Natural killer cell treated with Interleukin-12 subunit alpha and Interleukin-12 subunit beta and Interleukin-15 and Interleukin-18, amount 100 ng/mL, for 72 hours (primary cell): ENCODE data around the gene FEM1B. TPM values are rescaled to one million over a fixed set of nuclear protein-coding genes. Genes with fewer than 3 reads are reported as not detected.

Experiments used
- ATAC-seq, 2 donors: fragments of 150-1000 bp; cut with Tn5 transposase in 1 of 2; sonication (Bioruptor Pico), chemical (Tn5 transposase) in 1 of 2; 2 replicates each; pipeline ENCODE4 v1.10.0; 2021
- DNase-seq: peaks from one replicate; pipeline ENCODE4 v3.0.0; 2022; ENCODE audit warnings: low spot score
- H3K27ac Mint-ChIP-seq, 2 donors: 1 replicate in 1 of 2; 2 replicates in 1 of 2; pipeline ENCODE4 v1.8.0; 2022; ENCODE audit warnings: mixed read lengths in 2 of 2, mild to moderate bottlenecking in 1 of 2, moderate library complexity in 1 of 2
- H3K27me3 Mint-ChIP-seq, 2 donors: 1 replicate in 1 of 2; 2 replicates in 1 of 2; pipeline ENCODE4 v1.8.0; 2022; ENCODE audit warnings: mixed read lengths in 2 of 2
- H3K36me3 Mint-ChIP-seq: one replicate; pipeline ENCODE4 v1.8.0; 2022; ENCODE audit warnings: mixed read lengths
- H3K4me1 Mint-ChIP-seq, 2 donors: 1 replicate in 1 of 2; 2 replicates in 1 of 2; pipeline ENCODE4 v1.8.0; 2022; ENCODE audit warnings: low read depth in 2 of 2, mixed read lengths in 2 of 2, mild to moderate bottlenecking in 1 of 2
- H3K4me3 Mint-ChIP-seq: one replicate; pipeline ENCODE4 v1.8.0; 2022; ENCODE audit warnings: mixed read lengths
- H3K9me3 Mint-ChIP-seq: 2 replicates; pipeline ENCODE4 v1.8.0; 2022; ENCODE audit warnings: mixed read lengths
- total RNA-seq, 2 donors: library from RNA; stranded (reverse); gene quantifications; one replicate each; pipeline ENCODE4 v1.2.3, GENCODE V29; 2022

The FEM1B gene
- total RNA-seq, 2 donors from 2014 or later, result 47.9 to 49.7 TPM

DNA sequence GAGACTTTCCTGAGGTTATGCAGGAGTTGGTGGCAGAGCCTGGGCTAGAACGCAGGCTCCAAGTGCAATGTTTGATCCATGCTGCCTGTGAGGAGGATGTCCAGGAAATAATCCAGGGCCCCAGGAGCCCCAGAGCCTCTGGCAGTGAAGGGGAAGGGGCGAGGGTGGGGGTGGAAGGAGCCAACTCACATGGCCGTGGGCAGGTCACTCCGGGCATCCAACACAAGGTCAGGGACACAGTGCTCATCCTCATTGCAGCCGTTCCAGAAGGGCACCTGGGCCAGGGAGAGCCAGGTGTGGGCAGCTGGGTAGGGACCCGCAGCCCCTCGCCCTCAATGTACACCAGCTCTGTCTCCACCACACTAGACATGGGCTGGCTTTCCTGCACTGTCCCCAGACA is 43.7 kb downstream of the FEM1B start:
- no peaks in the 10 kb centered on the region for H3K36me3 Mint-ChIP-seq
- H3K4me3 Mint-ChIP-seq, result no peak overlapping the region
- H3K4me1 Mint-ChIP-seq, result no peaks in the 10 kb centered on the region

GRCh38 chr15:68322796-68323195 is 45.3 kb downstream of the FEM1B start:
- no peak for ATAC-seq
- no peak for DNase-seq
- Mint-ChIP-seq H3K27me3 (peaks cover 3 to 16% of the 10 kb centered on the region in 2 donors), H3K4me3 (no peak overlapping the region), H3K9me3 (no peaks in the 10 kb centered on the region), H3K27ac (no peak overlapping the region), H3K36me3 (no peaks in the 10 kb centered on the region), H3K4me1 (peaks cover 0 to 7% of the 10 kb centered on the region in 2 donors)

More for the DNA sequence above, 43.7 kb downstream of the FEM1B start:
- Mint-ChIP-seq H3K27ac (no peak overlapping the region), H3K27me3 (peaks cover 0 to 11% of the 10 kb centered on the region in 2 donors), H3K9me3 (no peaks in the 10 kb centered on the region)
- ATAC-seq (no peak), DNase-seq (no peak)

GRCh38 chr15:68325726-68326125 is 48.2 kb downstream of the FEM1B start:
- H3K4me3 Mint-ChIP-seq, result no peak overlapping the region
- peaks cover 0 to 10% of the 10 kb centered on the region in 2 donors for H3K4me1 Mint-ChIP-seq
- no peaks in the 10 kb centered on the region for H3K36me3 Mint-ChIP-seq
- H3K9me3 Mint-ChIP-seq, result no peaks in the 10 kb centered on the region
- DNase-seq (no peak), ATAC-seq (no peak)
- no peak overlapping the region for H3K27ac Mint-ChIP-seq
- H3K27me3 Mint-ChIP-seq, result peaks cover 9 to 28% of the 10 kb centered on the region in 2 donors

DNA sequence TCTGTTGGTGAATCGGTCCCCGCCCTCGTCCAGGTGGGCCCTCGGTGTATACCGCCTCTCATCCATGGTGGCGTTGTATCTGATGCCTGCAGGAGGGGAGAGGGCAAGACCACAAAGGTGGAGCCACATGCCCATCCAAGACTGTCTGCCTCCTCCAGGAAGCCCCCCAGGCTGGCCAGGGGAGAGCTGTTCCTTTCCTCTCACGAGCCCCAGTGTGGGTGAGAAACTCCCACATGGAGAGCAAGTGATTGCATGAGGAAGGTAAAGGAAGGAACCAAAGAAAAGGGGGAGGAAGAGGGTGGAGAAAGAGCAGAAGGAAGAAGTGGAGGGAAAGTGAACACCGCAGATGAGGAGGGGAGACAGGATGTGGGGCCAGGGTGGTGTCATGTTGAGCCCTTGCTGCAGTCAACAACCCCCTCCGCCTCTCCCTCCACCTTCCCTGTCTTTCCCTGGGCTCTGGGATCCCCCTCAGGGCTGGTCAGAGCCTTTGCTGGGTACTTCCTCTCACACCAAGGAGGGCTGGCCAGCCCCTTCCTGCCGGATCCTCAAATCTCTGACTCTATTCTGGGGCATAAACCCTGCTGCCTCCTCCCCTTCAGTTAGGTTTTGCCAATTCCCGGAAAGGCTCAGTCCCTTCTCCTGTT is 49.3 kb downstream of the FEM1B start:
- peaks cover 14 to 23% of the 10 kb centered on the region in 2 donors for H3K27me3 Mint-ChIP-seq
- H3K4me3 Mint-ChIP-seq, result no peak overlapping the region
- DNase-seq (no peak), ATAC-seq (no peak)
- no peaks in the 10 kb centered on the region for H3K9me3 Mint-ChIP-seq
- H3K36me3 Mint-ChIP-seq, result no peaks in the 10 kb centered on the region
- H3K27ac Mint-ChIP-seq, result no peak overlapping the region
- H3K4me1 Mint-ChIP-seq, result peaks cover 0 to 10% of the 10 kb centered on the region in 2 donors

GRCh38 chr15:68328443-68328842 is 50.9 kb downstream of the FEM1B start:
- Mint-ChIP-seq H3K4me1 (peaks cover 0 to 10% of the 10 kb centered on the region in 2 donors), H3K4me3 (no peak overlapping the region), H3K36me3 (no peaks in the 10 kb centered on the region), H3K27ac (no peak overlapping the region), H3K9me3 (no peaks in the 10 kb centered on the region), H3K27me3 (peaks cover 17 to 24% of the 10 kb centered on the region in 2 donors)
- ATAC-seq (no peak), DNase-seq (no peak)

- ATAC-seq (no peak), DNase-seq (no peak)
- no peak overlapping the region for H3K27ac Mint-ChIP-seq
- peaks cover 0 to 10% of the 10 kb centered on the region in 2 donors for H3K4me1 Mint-ChIP-seq
- H3K4me3 Mint-ChIP-seq, result no peak overlapping the region
- H3K9me3 Mint-ChIP-seq, result no peaks in the 10 kb centered on the region
- peaks cover 22 to 28% of the 10 kb centered on the region in 2 donors for H3K27me3 Mint-ChIP-seq
- no peaks in the 10 kb centered on the region for H3K36me3 Mint-ChIP-seq
Observed at GRCh38 chr15:68328964-68329363, 51.4 kb downstream of the FEM1B start.

GRCh38 chr15:68330416-68330815 is 52.9 kb downstream of the FEM1B start:
- no peak for DNase-seq
- peaks cover 0 to 10% of the 10 kb centered on the region in 2 donors for H3K4me1 Mint-ChIP-seq
- ATAC-seq, result no peak
- no peaks in the 10 kb centered on the region for H3K9me3 Mint-ChIP-seq
- H3K27me3 Mint-ChIP-seq, result peaks cover 27 to 33% of the 10 kb centered on the region in 2 donors
- no peak overlapping the region for H3K27ac Mint-ChIP-seq
- H3K36me3 Mint-ChIP-seq, result no peaks in the 10 kb centered on the region
- H3K4me3 Mint-ChIP-seq, result no peak overlapping the region

GRCh38 chr15:68330901-68331300 is 53.4 kb downstream of the FEM1B start:
- no peaks in the 10 kb centered on the region for H3K9me3 Mint-ChIP-seq
- H3K36me3 Mint-ChIP-seq, result no peaks in the 10 kb centered on the region
- peaks cover 27 to 33% of the 10 kb centered on the region in 2 donors for H3K27me3 Mint-ChIP-seq
- DNase-seq (no peak), ATAC-seq (no peak)
- no peak overlapping the region for H3K27ac Mint-ChIP-seq
- peaks cover 0 to 10% of the 10 kb centered on the region in 2 donors for H3K4me1 Mint-ChIP-seq
- no peak overlapping the region for H3K4me3 Mint-ChIP-seq

- no peak for DNase-seq
- Mint-ChIP-seq H3K9me3 (no peaks in the 10 kb centered on the region), H3K27me3 (peaks cover 27 to 33% of the 10 kb centered on the region in 2 donors), H3K4me3 (no peak overlapping the region), H3K4me1 (peaks cover 0 to 8% of the 10 kb centered on the region in 2 donors), H3K36me3 (no peaks in the 10 kb centered on the region), H3K27ac (no peak overlapping the region)
- no peak for ATAC-seq
Observed at GRCh38 chr15:68332266-68332665, 54.7 kb downstream of the FEM1B start.

DNA sequence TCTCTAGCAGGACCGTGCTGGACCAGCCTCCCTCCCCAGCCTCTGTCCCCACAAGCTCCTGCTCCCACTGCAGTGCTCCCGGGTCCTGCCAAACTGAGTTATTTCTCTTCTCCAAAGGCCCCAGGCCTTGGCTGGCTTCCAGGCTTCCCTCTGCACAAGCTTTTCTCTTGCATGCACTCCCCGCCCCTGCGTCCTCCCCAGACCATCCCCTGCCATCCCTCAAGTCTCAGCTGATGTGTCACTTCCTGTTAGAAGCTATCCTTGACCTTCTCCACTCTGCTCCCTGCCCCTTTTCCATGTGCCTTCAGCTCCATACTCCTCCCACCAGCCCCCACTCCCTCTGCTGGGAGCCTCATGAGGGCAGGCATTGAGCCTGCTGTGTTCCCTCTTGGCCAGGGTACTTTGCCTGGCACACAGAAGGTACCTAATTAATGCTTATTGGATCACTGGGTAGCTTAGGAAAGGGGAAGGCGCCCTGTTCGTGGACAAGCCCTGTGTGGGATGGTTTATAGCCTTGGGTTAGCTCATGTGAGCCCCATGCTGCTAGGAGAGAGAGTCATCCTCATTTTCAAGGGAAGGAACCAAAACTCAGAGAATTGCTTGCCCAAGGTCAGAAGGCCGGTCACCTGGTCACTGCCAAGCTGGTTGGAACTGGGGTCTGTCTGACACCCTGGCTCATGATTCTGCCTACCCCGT is 56.4 kb downstream of the FEM1B start:
- Mint-ChIP-seq H3K27me3 (peaks cover 21 to 35% of the 10 kb centered on the region in 2 donors), H3K27ac (no peak overlapping the region), H3K4me1 (no peaks in the 10 kb centered on the region), H3K4me3 (no peak overlapping the region), H3K9me3 (no peaks in the 10 kb centered on the region), H3K36me3 (no peaks in the 10 kb centered on the region)
- ATAC-seq (no peak), DNase-seq (no peak)

DNA sequence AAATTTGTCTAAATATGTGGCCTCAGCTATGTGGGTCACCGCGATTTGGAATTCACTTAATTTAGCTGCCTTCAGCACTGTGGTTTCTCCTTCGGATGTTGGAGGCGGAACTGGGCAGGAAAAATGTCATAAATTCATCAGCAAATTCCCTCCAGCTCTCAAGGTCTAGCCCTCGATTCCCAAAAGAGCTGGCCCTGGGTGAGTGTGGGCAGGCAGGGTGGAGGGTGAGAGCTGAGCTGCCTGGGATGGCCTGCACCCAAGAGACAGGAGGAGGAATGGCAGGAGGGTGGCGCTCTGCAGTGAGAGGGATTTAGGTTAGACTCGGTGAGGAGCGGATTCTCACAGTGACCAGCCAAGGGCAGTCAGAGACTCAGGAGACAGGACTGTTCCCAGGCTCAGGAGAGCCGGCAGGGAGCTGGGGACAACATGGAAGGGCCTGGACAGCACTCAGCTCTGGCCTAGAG is 57.1 kb downstream of the FEM1B start:
- Mint-ChIP-seq H3K4me1 (no peaks in the 10 kb centered on the region), H3K27ac (no peak overlapping the region), H3K9me3 (no peaks in the 10 kb centered on the region), H3K27me3 (peaks cover 21 to 32% of the 10 kb centered on the region in 2 donors), H3K36me3 (no peaks in the 10 kb centered on the region), H3K4me3 (no peak overlapping the region)
- DNase-seq (no peak), ATAC-seq (no peak)

GRCh38 chr15:68335251-68335650 is 57.7 kb downstream of the FEM1B start:
- no peak for ATAC-seq
- Mint-ChIP-seq H3K36me3 (no peaks in the 10 kb centered on the region), H3K27me3 (peaks cover 19 to 27% of the 10 kb centered on the region in 2 donors)

DNA sequence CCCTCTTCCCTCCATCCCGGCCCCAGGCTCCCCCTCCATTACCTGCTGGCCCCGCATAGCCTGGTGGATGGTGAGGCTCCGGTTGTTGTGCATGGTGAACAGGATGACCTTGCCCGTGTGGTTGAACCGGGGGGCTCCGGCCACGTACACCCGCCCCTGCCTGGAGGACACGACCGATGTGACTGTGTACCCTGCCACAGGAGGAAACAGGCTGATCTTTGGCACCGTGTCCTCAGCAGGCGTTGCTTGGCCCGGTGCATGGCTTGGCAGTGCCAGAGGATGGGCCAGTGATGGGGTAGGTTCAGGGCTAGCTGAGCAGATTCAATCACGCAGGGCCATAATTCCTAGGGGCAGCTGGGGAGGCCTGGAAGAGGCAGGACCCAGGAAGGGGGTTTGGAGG is 58.1 kb downstream of the FEM1B start:
- Mint-ChIP-seq H3K27me3 (peaks cover 19 to 27% of the 10 kb centered on the region in 2 donors), H3K9me3 (no peaks in the 10 kb centered on the region), H3K4me3 (no peak overlapping the region), H3K36me3 (no peaks in the 10 kb centered on the region), H3K27ac (no peak overlapping the region), H3K4me1 (no peaks in the 10 kb centered on the region)
- ATAC-seq, result peak in 1 of 2 donors; percentile 25
- DNase-seq, result no peak

More at GRCh38 chr15:68335251-68335650, 57.7 kb downstream of the FEM1B start:
- H3K4me3 Mint-ChIP-seq, result no peak overlapping the region
- H3K9me3 Mint-ChIP-seq, result no peaks in the 10 kb centered on the region
- H3K27ac Mint-ChIP-seq, result no peak overlapping the region
- no peaks in the 10 kb centered on the region for H3K4me1 Mint-ChIP-seq
- DNase-seq, result no peak

- peaks cover 14 to 27% of the 10 kb centered on the region in 2 donors for H3K27me3 Mint-ChIP-seq
- no peak overlapping the region for H3K4me3 Mint-ChIP-seq
Observed at GRCh38 chr15:68336516-68336915, 59.0 kb downstream of the FEM1B start.

More at GRCh38 chr15:68336516-68336915, 59.0 kb downstream of the FEM1B start:
- no peak for ATAC-seq
- no peaks in the 10 kb centered on the region for H3K4me1 Mint-ChIP-seq
- H3K27ac Mint-ChIP-seq, result no peak overlapping the region
- H3K9me3 Mint-ChIP-seq, result no peaks in the 10 kb centered on the region
- no peak for DNase-seq
- no peaks in the 10 kb centered on the region for H3K36me3 Mint-ChIP-seq
